Endothelial cell (in vitro differentiated cells): ENCODE measurements around the gene CHCHD6. TPM values are rescaled to one million over a fixed set of nuclear protein-coding genes. Genes with fewer than 3 reads are reported as not detected.

Source experiments
- DNase-seq: peaks from one replicate; pipeline ENCODE4 v3.0.0; 2021; ENCODE audit warnings: low spot score
- H3K27ac Mint-ChIP-seq: one replicate; pipeline ENCODE4 v1.8.0; 2021; ENCODE audit warnings: mixed read lengths, inconsistent platforms; ENCODE audit not compliant: unreplicated experiment
- H3K27me3 Mint-ChIP-seq: one replicate; pipeline ENCODE4 v1.8.0; 2021; ENCODE audit warnings: mild to moderate bottlenecking, moderate library complexity, mixed read lengths, inconsistent platforms; ENCODE audit not compliant: unreplicated experiment
- H3K36me3 Mint-ChIP-seq: one replicate; pipeline ENCODE4 v1.8.0; 2021; ENCODE audit warnings: mild to moderate bottlenecking, low read depth, mixed read lengths, inconsistent platforms; ENCODE audit not compliant: unreplicated experiment
- H3K4me1 Mint-ChIP-seq: one replicate; pipeline ENCODE4 v1.8.0; 2021; ENCODE audit warnings: mild to moderate bottlenecking, mixed read lengths, inconsistent platforms; ENCODE audit not compliant: unreplicated experiment
- H3K4me3 Mint-ChIP-seq: one replicate; pipeline ENCODE4 v1.8.0; 2021; ENCODE audit warnings: mild to moderate bottlenecking, mixed read lengths, inconsistent platforms; ENCODE audit not compliant: unreplicated experiment
- H3K9me3 Mint-ChIP-seq: one replicate; pipeline ENCODE4 v1.8.0; 2021; ENCODE audit warnings: mixed read lengths, inconsistent platforms; ENCODE audit not compliant: unreplicated experiment
- CTCF ChIP-seq: fragments of 200-600 bp; sonication (generic); IDR thresholded peaks from one replicate; pipeline ENCODE4 v1.5.0; 2021; ENCODE audit warnings: antibody characterized with exemption; ENCODE audit not compliant: unreplicated experiment
- total RNA-seq: library from RNA; stranded (reverse); fragmentation: NEBNext Ultra II Directional; extraction: Animal tissue kit (Norgen Biotek cat#: 25700); gene quantifications from one replicate; pipeline ENCODE4 v1.2.1, GENCODE V29; 2021; ENCODE audit not compliant: unreplicated experiment

The CHCHD6 gene
- total RNA-seq, 1 donor from 2014 or later = 9.2 TPM

- no peak for TF ChIP-seq CTCF
- H3K27ac Mint-ChIP-seq = no peak overlapping the region
- no peak overlapping the region for H3K4me3 Mint-ChIP-seq
- peaks cover 7% of the 10 kb centered on the region for H3K4me1 Mint-ChIP-seq
- DNase-seq = no peak
- no peaks in the 10 kb centered on the region for H3K27me3 Mint-ChIP-seq
- no peaks in the 10 kb centered on the region for H3K9me3 Mint-ChIP-seq
- H3K36me3 Mint-ChIP-seq = peaks cover 2% of the 10 kb centered on the region
Observed at GRCh38 chr3:126870608-126871210, 166.7 kb downstream of the CHCHD6 start.

DNA sequence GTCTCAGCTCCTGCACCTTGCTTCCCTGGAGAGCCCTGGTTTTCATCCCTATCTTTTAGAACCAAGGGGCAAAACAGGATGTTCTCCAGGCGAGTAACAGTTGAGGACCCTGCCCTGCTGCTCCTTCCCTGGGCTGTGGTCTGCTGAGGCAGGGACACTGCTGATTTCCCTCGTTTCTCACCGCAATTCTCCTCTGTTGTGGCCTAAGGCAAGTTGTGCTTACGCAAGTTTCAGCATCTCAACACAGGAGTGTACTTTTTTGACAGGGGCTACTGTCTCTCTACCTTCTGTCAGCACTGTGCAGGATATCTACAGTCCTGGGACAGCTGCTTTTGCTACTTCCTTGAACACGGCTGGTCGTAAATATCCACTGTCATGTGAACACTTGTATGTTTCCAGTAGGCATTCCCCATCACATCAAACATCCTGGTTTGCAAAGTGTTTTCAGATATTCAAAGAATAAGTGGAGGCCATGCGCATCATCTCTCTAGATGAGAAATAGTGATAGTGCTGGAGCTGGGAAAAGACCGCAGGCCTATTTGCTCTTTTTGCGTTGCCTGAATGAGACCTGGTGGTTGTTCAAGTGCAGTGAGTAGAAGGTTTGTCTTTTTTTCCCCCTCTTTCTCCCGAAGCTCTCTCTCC is 168.8 kb downstream of the CHCHD6 start:
- H3K9me3 Mint-ChIP-seq = no peaks in the 10 kb centered on the region
- H3K36me3 Mint-ChIP-seq = no peaks in the 10 kb centered on the region
- no peak overlapping the region for H3K27ac Mint-ChIP-seq
- no peaks in the 10 kb centered on the region for H3K27me3 Mint-ChIP-seq
- no peak overlapping the region for H3K4me3 Mint-ChIP-seq
- H3K4me1 Mint-ChIP-seq = peaks cover 7% of the 10 kb centered on the region
- TF ChIP-seq CTCF = no peak
- DNase-seq = no peak

- H3K27ac Mint-ChIP-seq = no peak overlapping the region
- TF ChIP-seq CTCF = no peak
- no peaks in the 10 kb centered on the region for H3K9me3 Mint-ChIP-seq
- no peaks in the 10 kb centered on the region for H3K36me3 Mint-ChIP-seq
- H3K4me3 Mint-ChIP-seq = no peak overlapping the region
- H3K4me1 Mint-ChIP-seq = peaks cover 10% of the 10 kb centered on the region
- no peaks in the 10 kb centered on the region for H3K27me3 Mint-ChIP-seq
- DNase-seq = no peak
Observed at GRCh38 chr3:126873416-126873815, 169.4 kb downstream of the CHCHD6 start.

DNA sequence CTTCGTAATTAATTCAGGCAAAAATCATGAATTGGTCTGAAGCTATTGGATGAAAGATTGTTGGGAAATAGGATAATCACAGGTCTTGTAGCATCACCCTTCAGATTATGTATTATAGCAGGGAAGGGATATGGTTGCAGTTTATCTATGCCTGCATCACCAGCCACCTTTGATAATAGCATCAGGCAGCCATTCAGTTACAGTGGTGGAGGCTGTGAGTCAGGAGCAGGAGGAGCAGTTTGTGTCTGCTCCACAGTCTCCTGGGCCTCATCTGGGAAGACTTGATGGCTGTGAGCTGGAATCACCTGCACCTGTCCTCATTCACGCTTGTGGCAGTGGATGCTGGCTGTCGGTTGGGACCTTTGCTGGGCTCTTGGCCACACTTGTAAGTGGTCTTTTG is 174.6 kb downstream of the CHCHD6 start:
- no peak overlapping the region for H3K27ac Mint-ChIP-seq
- H3K4me3 Mint-ChIP-seq = no peak overlapping the region
- no peaks in the 10 kb centered on the region for H3K9me3 Mint-ChIP-seq
- H3K36me3 Mint-ChIP-seq = no peaks in the 10 kb centered on the region
- no peak for TF ChIP-seq CTCF
- H3K4me1 Mint-ChIP-seq = peaks cover 13% of the 10 kb centered on the region
- no peak for DNase-seq
- H3K27me3 Mint-ChIP-seq = no peaks in the 10 kb centered on the region

DNA sequence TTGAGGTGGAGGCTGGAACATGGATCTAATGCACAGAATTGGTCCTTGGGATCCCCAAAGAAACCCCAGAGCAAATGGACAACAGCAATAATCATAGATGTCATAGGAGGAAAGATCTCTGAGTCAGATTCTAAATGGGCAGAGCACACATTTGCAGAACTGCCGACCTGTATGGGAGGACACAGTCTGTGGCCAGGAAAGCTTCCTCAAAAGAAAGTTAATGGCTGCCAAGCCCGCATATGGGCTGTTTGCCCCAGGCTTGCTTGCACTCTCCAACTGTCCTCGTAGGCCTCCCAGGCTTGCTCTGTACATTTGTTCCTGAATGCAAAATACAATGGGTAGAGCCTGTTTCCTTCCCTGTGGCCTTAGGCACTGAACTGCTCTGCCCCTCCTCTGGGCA is 176.9 kb downstream of the CHCHD6 start:
- Mint-ChIP-seq H3K4me3 (no peak overlapping the region), H3K9me3 (no peaks in the 10 kb centered on the region), H3K4me1 (peaks cover 13% of the 10 kb centered on the region), H3K36me3 (no peaks in the 10 kb centered on the region), H3K27ac (no peak overlapping the region), H3K27me3 (no peaks in the 10 kb centered on the region)
- no peak for TF ChIP-seq CTCF
- no peak for DNase-seq
